IMR-90 (cell line): Measurements from ENCODE around the gene PTPN13. TPM values are rescaled to one million over a fixed set of nuclear protein-coding genes. Genes with fewer than 3 reads are reported as not detected.

Experiments
- polyA plus RNA-seq, 3 experiments: library from polyadenylated mRNA; depleted of rRNA; stranded (reverse); fragments of >200 nt; gene quantifications; 2 replicates each; pipeline ENCODE4 v1.2.3, GENCODE V29; 2012; ENCODE audit warnings: low replicate concordance in 1 of 3
- total RNA-seq: library from RNA; depleted of rRNA; stranded (reverse); fragments of >200 nt; gene quantifications from 2 replicates; pipeline ENCODE4 v1.2.3, GENCODE V29; 2012; rRNA removed

The PTPN13 gene
- total and polyA plus RNA-seq, 2 of the 4 experiments (the other 2 are of a cell fraction): 7.7 to 29.0 TPM

Other genes starting within 250 kb of the PTPN13 start
- gene MAPK10, start 234.3 kb upstream of the PTPN13 start, total RNA-seq: 6.4 and 6.5 TPM in 2 replicates
- gene MAPK10, start 234.3 kb upstream of the PTPN13 start, polyA plus RNA-seq (2012; rRNA removed): 2.3 and 2.8 TPM in 2 replicates